GM23338 (cell line): ENCODE results near the gene PLCG2. TPM values are rescaled to one million over a fixed set of nuclear protein-coding genes. Genes with fewer than 3 reads are reported as not detected.
A peak's percentile ranks its signal among the peaks of the same experiment; 100 is the strongest.

Source experiments
- ATAC-seq: fragments of 200-7000 bp; cut with Tn5 transposase; 3 replicates; pipeline ENCODE4 v1.9.1; 2020
- DNase-seq: peaks from one replicate; pipeline ENCODE4 v3.0.0-alpha.2; 2015; ENCODE audit warnings: low spot score
- H2AFZ ChIP-seq: fragments of 200-600 bp; sonication (generic); 2 replicates; pipeline ENCODE4 v1.8.0; 2016; ENCODE audit warnings: antibody characterized with exemption, mild to moderate bottlenecking, moderate library complexity
- H3F3A ChIP-seq: fragments of 200-600 bp; sonication (generic); replicated peaks from 2 replicates; pipeline ENCODE4 v1.8.0; 2017; ENCODE audit warnings: antibody characterized with exemption, mixed run types, low read depth
- H3K27ac ChIP-seq: fragments of 200-600 bp; sonication (generic); 2 replicates; pipeline ENCODE4 v1.6.1; 2016; ENCODE audit warnings: low read depth
- H3K27me3 ChIP-seq: fragments of 200-600 bp; sonication (generic); 2 replicates; pipeline ENCODE4 v1.8.0; 2016; ENCODE audit warnings: mild to moderate bottlenecking, mixed run types, moderate library complexity; ENCODE audit not compliant: insufficient read depth
- H3K36me3 ChIP-seq: fragments of 200-600 bp; sonication (generic); 2 replicates; pipeline ENCODE4 v1.8.0; 2016; ENCODE audit warnings: mild to moderate bottlenecking; ENCODE audit not compliant: insufficient read depth
- H3K4me1 ChIP-seq: fragments of 200-600 bp; sonication (generic); 2 replicates; pipeline ENCODE4 v1.8.0; 2016; ENCODE audit warnings: mild to moderate bottlenecking, moderate library complexity; ENCODE audit not compliant: insufficient read depth
- H3K4me2 ChIP-seq: fragments of 200-600 bp; sonication (generic); 2 replicates; pipeline ENCODE4 v1.7.1; 2017; ENCODE audit warnings: mixed run types
- H3K4me3 ChIP-seq: fragments of 200-600 bp; sonication (generic); 2 replicates; pipeline ENCODE4 v1.6.1; 2016; ENCODE audit warnings: mixed run types
- H3K79me2 ChIP-seq: fragments of 200-600 bp; sonication (generic); replicated peaks from 2 replicates; pipeline ENCODE4 v1.8.0; 2017; ENCODE audit warnings: mild to moderate bottlenecking; ENCODE audit not compliant: insufficient read depth
- H3K9me2 ChIP-seq: fragments of 200-600 bp; sonication (generic); 2 replicates; pipeline ENCODE4 v1.8.0; 2017; ENCODE audit not compliant: insufficient read depth
- H4K20me1 ChIP-seq: fragments of 200-600 bp; sonication (generic); replicated peaks from 2 replicates; pipeline ENCODE4 v1.8.0; 2017; ENCODE audit warnings: mild to moderate bottlenecking; ENCODE audit not compliant: insufficient read depth
- H3K27ac Mint-ChIP-seq: 2 replicates; pipeline ENCODE4 v1.8.0; 2020; ENCODE audit warnings: inconsistent platforms, mild to moderate bottlenecking, moderate library complexity, mixed read lengths
- H3K27me3 Mint-ChIP-seq: 3 replicates; pipeline ENCODE4 v1.8.0; 2022; ENCODE audit warnings: low read depth, mild to moderate bottlenecking, moderate library complexity, mixed read lengths, inconsistent platforms; ENCODE audit not compliant: insufficient read depth, poor library complexity
- H3K36me3 Mint-ChIP-seq: 3 replicates; pipeline ENCODE4 v1.8.0; 2021; ENCODE audit warnings: low read depth, mild to moderate bottlenecking, inconsistent platforms, moderate library complexity, mixed read lengths
- H3K4me1 Mint-ChIP-seq: 3 replicates; pipeline ENCODE4 v1.8.0; 2020; ENCODE audit warnings: mild to moderate bottlenecking, inconsistent platforms, mixed read lengths
- H3K4me3 Mint-ChIP-seq: 3 replicates; pipeline ENCODE4 v1.8.0; 2021; ENCODE audit warnings: moderate library complexity, mild to moderate bottlenecking, inconsistent platforms, mixed read lengths
- H3K9me3 Mint-ChIP-seq: 3 replicates; pipeline ENCODE4 v1.8.0; 2020; ENCODE audit warnings: moderate library complexity, mild to moderate bottlenecking, inconsistent platforms, mixed read lengths
- CREB1 ChIP-seq: fragments of 250-450 bp; sonication (Bioruptor Pico); IDR thresholded peaks from 2 replicates; pipeline ENCODE4 v1.5.0; 2020; ENCODE audit warnings: low read depth, mild to moderate bottlenecking, moderate library complexity
- EZH2 ChIP-seq: fragments of 200-600 bp; sonication (generic); IDR thresholded peaks from one replicate; pipeline ENCODE4 v1.8.0; 2017; ENCODE audit warnings: antibody characterized with exemption, mild to moderate bottlenecking, low read depth; ENCODE audit not compliant: unreplicated experiment
- EZH2phosphoT487 ChIP-seq: fragments of 200-600 bp; sonication (generic); IDR thresholded peaks from one replicate; pipeline ENCODE4 v1.8.1; 2018; ENCODE audit warnings: antibody characterized with exemption; ENCODE audit not compliant: unreplicated experiment
- JUNB ChIP-seq: IDR thresholded peaks from one replicate; pipeline ENCODE4 v1.6.1; 2016; ENCODE audit warnings: antibody characterized with exemption; ENCODE audit not compliant: unreplicated experiment
- NANOG ChIP-seq: IDR thresholded peaks from 2 replicates; pipeline ENCODE4 v1.6.1; 2016; ENCODE audit warnings: antibody characterized with exemption, borderline replicate concordance
- POLR2AphosphoS5 ChIP-seq: IDR thresholded peaks from 2 replicates; pipeline ENCODE4 v1.6.1; 2016; ENCODE audit warnings: antibody characterized with exemption, low read depth
- STAT1 ChIP-seq: IDR thresholded peaks from one replicate; pipeline ENCODE4 v1.6.1; 2016; ENCODE audit warnings: antibody characterized with exemption; ENCODE audit not compliant: unreplicated experiment
- ZNF114 ChIP-seq: fragments of 250-450 bp; sonication (Bioruptor Pico); IDR thresholded peaks from 2 replicates; pipeline ENCODE4 v1.5.0; 2020; ENCODE audit warnings: mild to moderate bottlenecking, moderate library complexity
- ZNF331 ChIP-seq: fragments of 250-450 bp; sonication (Bioruptor Pico); IDR thresholded peaks from 2 replicates; pipeline ENCODE4 v1.5.0; 2020; ENCODE audit warnings: low read depth, mild to moderate bottlenecking, moderate library complexity
- polyA plus RNA-seq: library from polyadenylated mRNA; unstranded; fragments of >200 nt; fragmentation: Nextera tagmentation; extraction: Ambion mirVana; gene quantifications from 2 replicates; pipeline ENCODE4 v1.2.1, GENCODE V29; 2016
- total RNA-seq: library from RNA; depleted of rRNA; stranded (reverse); fragments of >200 nt; shearing (Covaris generic); gene quantifications from 2 replicates; pipeline ENCODE4 v1.2.3, GENCODE V29; 2014
- TF ChIP-seq, protein P1 (sequence below): IDR thresholded peaks from 2 replicates; pipeline ENCODE4 v1.6.1; 2016; ENCODE audit warnings: antibody characterized with exemption
- TF ChIP-seq, protein P2 (sequence below), 2 experiments: fragments of 200-600 bp in 1 of 2; sonication (generic) in 1 of 2; conservative IDR thresholded peaks; 2 replicates each; pipeline versions ENCODE4 v1.5.1 to v1.6.1; 2016 to 2017; ENCODE audit warnings: antibody characterized with exemption in 2 of 2, low read depth in 2 of 2, mild to moderate bottlenecking in 2 of 2, moderate library complexity in 1 of 2
- TF ChIP-seq, protein P3 (sequence below): IDR thresholded peaks from one replicate; pipeline ENCODE4 v1.6.1; 2018; ENCODE audit warnings: antibody characterized with exemption; ENCODE audit not compliant: unreplicated experiment
- TF ChIP-seq, protein P4 (sequence below): fragments of 250-450 bp; sonication (Bioruptor Pico); IDR thresholded peaks from 2 replicates; pipeline ENCODE4 v1.5.0; 2020; ENCODE audit warnings: mild to moderate bottlenecking, moderate library complexity

PLCG2 gene
- total and polyA plus RNA-seq, 2 experiments from 2014 or later = 2.4 to 5.9 TPM

DNA sequence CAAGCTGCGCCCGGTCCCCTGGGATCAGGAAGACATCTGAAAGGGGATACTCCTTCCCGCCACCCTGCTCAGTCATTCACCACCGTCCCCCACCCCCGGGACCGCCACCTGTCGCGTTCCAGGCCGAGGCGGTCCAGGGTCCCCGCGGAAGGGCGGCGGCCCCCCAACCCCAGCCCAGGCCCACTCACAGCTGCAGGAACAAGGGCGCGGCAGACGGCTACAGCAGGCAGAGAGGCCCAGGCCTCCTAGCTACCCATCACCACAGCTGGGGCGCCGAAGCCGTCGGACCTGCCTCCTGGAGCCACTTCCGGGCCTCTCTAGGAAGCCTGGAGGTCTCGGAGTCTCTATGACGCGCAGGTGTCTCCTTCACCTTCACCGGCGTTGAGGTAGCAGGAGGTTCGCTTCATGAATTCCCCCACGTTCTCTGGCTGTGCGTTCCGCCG lies 232.1 kb downstream of the PLCG2 start, which contains the start of gene SDR42E1:
Gene SDR42E1 (minus strand): TSS at position 272 of the 443 bp plus-strand sequence. CDS start 10,612 bp downstream, outside the sequence.
- Histone ChIP-seq H3K79me2 (no peaks in the 10 kb centered on the region), H3K36me3 (no peaks in the 10 kb centered on the region; the same call in 1 of the 2 replicates), H3K27me3 (no peaks in the 10 kb centered on the region), H3K4me2 (no peak within 1 kb of the TSS), H3K27ac (no peak within 1 kb of the TSS), H3K4me1 (no peaks in the 10 kb centered on the region), H3K4me3 (no peak within 1 kb of the TSS), H3K9me2 (no peaks in the 10 kb centered on the region), H4K20me1 (no peaks in the 10 kb centered on the region), H2AFZ (no peak within 1 kb of the TSS), H3F3A (no peaks in the 10 kb centered on the region)
- H3K9me3 Mint-ChIP-seq = peaks cover 46% of the 10 kb centered on the region
- H3K27ac Mint-ChIP-seq = no peak within 1 kb of the TSS
- no peaks in the 10 kb centered on the region for H3K27me3 Mint-ChIP-seq
- ATAC-seq = peak; percentile 61
- H3K4me3 Mint-ChIP-seq = peak within 1 kb of the TSS; percentile 59; the same call in 2 of the 3 replicates
- DNase-seq = peak; percentile 13
- peaks cover 32% of the 10 kb centered on the region for H3K36me3 Mint-ChIP-seq
- no peaks in the 10 kb centered on the region for H3K4me1 Mint-ChIP-seq
- no peak for TF ChIP-seq POLR2AphosphoS5
- no peak for TF ChIP-seq JUNB
- TF ChIP-seq CREB1 = no peak
- TF ChIP-seq, protein P1, sequence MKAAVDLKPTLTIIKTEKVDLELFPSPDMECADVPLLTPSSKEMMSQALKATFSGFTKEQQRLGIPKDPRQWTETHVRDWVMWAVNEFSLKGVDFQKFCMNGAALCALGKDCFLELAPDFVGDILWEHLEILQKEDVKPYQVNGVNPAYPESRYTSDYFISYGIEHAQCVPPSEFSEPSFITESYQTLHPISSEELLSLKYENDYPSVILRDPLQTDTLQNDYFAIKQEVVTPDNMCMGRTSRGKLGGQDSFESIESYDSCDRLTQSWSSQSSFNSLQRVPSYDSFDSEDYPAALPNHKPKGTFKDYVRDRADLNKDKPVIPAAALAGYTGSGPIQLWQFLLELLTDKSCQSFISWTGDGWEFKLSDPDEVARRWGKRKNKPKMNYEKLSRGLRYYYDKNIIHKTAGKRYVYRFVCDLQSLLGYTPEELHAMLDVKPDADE = no peak
- TF ChIP-seq STAT1 = no peak
- TF ChIP-seq, protein P2, sequence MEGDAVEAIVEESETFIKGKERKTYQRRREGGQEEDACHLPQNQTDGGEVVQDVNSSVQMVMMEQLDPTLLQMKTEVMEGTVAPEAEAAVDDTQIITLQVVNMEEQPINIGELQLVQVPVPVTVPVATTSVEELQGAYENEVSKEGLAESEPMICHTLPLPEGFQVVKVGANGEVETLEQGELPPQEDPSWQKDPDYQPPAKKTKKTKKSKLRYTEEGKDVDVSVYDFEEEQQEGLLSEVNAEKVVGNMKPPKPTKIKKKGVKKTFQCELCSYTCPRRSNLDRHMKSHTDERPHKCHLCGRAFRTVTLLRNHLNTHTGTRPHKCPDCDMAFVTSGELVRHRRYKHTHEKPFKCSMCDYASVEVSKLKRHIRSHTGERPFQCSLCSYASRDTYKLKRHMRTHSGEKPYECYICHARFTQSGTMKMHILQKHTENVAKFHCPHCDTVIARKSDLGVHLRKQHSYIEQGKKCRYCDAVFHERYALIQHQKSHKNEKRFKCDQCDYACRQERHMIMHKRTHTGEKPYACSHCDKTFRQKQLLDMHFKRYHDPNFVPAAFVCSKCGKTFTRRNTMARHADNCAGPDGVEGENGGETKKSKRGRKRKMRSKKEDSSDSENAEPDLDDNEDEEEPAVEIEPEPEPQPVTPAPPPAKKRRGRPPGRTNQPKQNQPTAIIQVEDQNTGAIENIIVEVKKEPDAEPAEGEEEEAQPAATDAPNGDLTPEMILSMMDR (conservative IDR thresholded peaks at IDR 0.05; ENCODE audit: low read depth in 2 of 2) = no peak
- no peak for TF ChIP-seq EZH2
- TF ChIP-seq, protein P3, sequence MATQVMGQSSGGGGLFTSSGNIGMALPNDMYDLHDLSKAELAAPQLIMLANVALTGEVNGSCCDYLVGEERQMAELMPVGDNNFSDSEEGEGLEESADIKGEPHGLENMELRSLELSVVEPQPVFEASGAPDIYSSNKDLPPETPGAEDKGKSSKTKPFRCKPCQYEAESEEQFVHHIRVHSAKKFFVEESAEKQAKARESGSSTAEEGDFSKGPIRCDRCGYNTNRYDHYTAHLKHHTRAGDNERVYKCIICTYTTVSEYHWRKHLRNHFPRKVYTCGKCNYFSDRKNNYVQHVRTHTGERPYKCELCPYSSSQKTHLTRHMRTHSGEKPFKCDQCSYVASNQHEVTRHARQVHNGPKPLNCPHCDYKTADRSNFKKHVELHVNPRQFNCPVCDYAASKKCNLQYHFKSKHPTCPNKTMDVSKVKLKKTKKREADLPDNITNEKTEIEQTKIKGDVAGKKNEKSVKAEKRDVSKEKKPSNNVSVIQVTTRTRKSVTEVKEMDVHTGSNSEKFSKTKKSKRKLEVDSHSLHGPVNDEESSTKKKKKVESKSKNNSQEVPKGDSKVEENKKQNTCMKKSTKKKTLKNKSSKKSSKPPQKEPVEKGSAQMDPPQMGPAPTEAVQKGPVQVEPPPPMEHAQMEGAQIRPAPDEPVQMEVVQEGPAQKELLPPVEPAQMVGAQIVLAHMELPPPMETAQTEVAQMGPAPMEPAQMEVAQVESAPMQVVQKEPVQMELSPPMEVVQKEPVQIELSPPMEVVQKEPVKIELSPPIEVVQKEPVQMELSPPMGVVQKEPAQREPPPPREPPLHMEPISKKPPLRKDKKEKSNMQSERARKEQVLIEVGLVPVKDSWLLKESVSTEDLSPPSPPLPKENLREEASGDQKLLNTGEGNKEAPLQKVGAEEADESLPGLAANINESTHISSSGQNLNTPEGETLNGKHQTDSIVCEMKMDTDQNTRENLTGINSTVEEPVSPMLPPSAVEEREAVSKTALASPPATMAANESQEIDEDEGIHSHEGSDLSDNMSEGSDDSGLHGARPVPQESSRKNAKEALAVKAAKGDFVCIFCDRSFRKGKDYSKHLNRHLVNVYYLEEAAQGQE = no peak
- TF ChIP-seq ZNF331 (CRISPR knock-in tag) = no peak
- no peak for TF ChIP-seq ZNF114 (CRISPR knock-in tag)
- TF ChIP-seq, protein P4, sequence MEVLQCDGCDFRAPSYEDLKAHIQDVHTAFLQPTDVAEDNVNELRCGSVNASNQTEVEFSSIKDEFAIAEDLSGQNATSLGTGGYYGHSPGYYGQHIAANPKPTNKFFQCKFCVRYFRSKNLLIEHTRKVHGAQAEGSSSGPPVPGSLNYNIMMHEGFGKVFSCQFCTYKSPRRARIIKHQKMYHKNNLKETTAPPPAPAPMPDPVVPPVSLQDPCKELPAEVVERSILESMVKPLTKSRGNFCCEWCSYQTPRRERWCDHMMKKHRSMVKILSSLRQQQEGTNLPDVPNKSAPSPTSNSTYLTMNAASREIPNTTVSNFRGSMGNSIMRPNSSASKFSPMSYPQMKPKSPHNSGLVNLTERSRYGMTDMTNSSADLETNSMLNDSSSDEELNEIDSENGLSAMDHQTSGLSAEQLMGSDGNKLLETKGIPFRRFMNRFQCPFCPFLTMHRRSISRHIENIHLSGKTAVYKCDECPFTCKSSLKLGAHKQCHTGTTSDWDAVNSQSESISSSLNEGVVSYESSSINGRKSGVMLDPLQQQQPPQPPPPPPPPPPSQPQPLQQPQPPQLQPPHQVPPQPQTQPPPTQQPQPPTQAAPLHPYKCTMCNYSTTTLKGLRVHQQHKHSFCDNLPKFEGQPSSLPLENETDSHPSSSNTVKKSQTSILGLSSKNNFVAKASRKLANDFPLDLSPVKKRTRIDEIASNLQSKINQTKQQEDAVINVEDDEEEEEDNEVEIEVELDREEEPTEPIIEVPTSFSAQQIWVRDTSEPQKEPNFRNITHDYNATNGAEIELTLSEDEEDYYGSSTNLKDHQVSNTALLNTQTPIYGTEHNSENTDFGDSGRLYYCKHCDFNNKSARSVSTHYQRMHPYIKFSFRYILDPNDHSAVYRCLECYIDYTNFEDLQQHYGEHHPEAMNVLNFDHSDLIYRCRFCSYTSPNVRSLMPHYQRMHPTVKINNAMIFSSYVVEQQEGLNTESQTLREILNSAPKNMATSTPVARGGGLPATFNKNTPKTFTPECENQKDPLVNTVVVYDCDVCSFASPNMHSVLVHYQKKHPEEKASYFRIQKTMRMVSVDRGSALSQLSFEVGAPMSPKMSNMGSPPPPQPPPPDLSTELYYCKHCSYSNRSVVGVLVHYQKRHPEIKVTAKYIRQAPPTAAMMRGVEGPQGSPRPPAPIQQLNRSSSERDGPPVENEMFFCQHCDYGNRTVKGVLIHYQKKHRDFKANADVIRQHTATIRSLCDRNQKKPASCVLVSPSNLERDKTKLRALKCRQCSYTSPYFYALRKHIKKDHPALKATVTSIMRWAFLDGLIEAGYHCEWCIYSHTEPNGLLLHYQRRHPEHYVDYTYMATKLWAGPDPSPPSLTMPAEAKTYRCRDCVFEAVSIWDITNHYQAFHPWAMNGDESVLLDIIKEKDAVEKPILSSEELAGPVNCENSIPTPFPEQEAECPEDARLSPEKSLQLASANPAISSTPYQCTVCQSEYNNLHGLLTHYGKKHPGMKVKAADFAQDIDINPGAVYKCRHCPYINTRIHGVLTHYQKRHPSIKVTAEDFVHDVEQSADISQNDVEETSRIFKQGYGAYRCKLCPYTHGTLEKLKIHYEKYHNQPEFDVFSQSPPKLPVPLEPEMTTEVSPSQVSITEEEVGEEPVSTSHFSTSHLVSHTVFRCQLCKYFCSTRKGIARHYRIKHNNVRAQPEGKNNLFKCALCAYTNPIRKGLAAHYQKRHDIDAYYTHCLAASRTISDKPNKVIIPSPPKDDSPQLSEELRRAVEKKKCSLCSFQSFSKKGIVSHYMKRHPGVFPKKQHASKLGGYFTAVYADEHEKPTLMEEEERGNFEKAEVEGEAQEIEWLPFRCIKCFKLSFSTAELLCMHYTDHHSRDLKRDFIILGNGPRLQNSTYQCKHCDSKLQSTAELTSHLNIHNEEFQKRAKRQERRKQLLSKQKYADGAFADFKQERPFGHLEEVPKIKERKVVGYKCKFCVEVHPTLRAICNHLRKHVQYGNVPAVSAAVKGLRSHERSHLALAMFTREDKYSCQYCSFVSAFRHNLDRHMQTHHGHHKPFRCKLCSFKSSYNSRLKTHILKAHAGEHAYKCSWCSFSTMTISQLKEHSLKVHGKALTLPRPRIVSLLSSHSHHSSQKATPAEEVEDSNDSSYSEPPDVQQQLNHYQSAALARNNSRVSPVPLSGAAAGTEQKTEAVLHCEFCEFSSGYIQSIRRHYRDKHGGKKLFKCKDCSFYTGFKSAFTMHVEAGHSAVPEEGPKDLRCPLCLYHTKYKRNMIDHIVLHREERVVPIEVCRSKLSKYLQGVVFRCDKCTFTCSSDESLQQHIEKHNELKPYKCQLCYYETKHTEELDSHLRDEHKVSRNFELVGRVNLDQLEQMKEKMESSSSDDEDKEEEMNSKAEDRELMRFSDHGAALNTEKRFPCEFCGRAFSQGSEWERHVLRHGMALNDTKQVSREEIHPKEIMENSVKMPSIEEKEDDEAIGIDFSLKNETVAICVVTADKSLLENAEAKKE (CRISPR knock-in tag) = no peak
- TF ChIP-seq NANOG = no peak
- TF ChIP-seq EZH2phosphoT487 = no peak
